ENCODE measurements around the gene ITCH. TPM values are rescaled to one million over a fixed set of nuclear protein-coding genes. Genes with fewer than 3 reads are reported as not detected.
A peak's percentile ranks its signal among the peaks of the same experiment; 100 is the strongest.
"Not testable (repeated sequence)": the region's sequence is repeated elsewhere in the genome, so short reads cannot be mapped to it uniquely, and the experiment has no call there.

The ITCH gene
- total RNA-seq, 1 donor from 2014 or later: 113 TPM

GRCh38 chr20:34343458-34344211, 19.4 kb upstream of the ITCH start:
- DNase-seq (ENCODE audit: low read depth): no peak

DNA sequence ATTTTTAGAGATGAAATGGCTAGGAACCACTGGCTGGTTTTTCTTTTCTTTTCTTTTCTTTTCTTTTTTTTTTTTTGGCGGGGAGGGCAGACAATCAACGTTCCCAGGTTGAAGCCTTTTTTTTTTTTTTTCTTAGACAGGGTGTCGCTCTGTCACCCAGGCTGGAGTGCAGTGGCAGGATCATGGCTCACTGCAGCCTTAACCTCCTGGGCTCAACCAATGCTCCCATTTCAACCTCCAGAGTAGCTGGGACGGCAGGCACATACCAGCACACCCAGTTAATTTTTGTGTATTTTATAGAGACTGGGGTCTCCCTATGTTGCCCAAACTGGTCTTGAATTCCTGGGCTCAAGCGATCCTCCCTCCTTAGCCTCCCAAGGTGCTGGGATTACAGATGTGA, 18.8 kb upstream of the ITCH start:
- no peak for DNase-seq (ENCODE audit: low read depth)

DNA sequence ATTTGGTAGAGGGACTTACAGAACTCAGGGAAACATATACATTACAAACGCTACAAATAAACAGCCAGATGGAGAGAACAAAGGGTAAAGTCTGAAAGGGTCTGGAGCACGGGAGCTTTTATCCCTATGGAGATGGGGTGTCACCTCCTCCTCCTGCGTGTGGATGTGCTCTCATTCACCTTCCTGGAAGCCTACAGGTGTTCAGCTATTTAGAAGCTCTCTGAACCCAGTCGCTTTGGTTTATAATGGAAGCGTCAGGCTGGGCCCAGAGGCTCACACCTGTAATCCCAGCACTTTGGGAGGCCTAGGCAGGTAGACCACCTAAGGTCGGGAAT, 17.7 kb upstream of the ITCH start:
- DNase-seq (ENCODE audit: low read depth): no peak

DNA sequence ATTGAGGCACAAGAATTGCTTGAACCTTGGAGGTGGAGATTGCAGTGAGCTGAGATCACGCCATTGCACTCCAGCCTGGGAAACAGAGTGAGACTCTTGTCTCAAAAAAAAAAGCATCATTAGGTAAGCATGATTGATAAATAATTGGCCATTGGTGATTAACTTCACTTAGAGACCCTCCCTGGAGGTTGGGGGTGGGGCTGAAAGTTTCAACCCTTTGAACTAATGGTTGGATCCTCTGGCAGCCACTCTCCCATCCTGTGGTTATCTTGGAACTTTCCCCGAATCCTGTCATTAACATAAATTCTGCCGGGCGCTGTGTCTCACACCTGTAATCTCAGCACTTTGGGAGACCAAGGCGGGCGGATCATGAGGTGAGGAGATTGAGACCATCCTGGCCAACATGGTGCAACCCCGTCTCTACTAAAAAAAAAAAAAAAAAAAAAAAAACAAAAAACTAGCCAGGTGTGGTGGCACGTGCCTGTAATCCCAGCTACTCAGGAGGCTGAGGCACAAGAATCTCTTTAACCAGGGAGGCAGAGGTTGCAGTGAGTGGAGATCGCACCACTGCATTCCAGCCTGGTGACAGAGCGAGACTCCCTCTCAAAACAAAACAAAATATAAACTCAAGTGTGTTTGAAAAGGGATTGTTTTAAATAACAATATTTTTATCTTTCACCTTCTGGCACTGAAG, 17.1 kb upstream of the ITCH start:
- peak; percentile 27 for DNase-seq (ENCODE audit: low read depth)

GRCh38 chr20:34346533-34346865, 16.6 kb upstream of the ITCH start:
- not testable (repeated sequence) for DNase-seq (ENCODE audit: low read depth)

DNA sequence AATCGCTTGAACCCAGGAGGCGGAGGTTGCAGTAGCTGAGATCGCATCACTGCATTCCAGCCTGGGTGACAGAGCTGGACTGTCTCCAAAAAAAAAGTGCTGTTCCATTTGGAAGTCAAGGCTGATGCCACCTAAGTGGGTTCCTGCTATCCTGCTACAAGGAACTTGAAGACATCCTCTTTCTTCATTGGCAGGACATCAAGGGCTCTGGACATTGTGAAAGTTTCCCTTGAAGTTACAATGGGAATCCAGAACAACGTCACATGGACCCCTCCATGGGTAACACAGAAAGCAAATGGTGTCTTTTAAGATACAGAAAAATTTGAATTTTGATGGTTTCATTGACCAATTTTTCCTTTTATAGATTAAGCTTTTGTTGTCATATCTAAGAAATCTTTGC, 15.5 kb upstream of the ITCH start:
- no peak for DNase-seq (ENCODE audit: low read depth)

GRCh38 chr20:34350095-34350494, 13.0 kb upstream of the ITCH start:
- no peak for DNase-seq (ENCODE audit: low read depth)

DNA sequence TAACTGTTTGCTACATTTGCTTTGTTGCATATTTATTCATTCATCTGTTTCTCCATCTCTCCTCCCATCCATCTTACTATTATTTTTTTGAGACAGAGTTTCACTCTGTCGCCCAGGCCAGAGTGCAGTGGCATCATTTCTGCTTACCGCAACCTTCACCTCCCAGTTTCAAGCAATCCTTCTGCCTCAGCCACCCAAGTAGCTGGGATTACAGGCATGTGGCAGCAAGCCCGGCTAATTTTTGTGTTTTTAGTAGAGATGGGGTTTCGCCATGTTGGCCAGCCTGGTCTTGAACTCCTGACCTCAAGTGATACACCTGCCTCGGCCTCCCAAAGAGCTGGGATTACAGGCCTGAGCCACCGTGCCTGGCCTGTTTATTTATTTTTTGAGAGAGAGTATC, 9.6 kb upstream of the ITCH start:
- DNase-seq (ENCODE audit: low read depth): not testable (repeated sequence)

- DNase-seq (ENCODE audit: low read depth): no peak
These were observed 7.6 kb upstream of the ITCH start for GRCh38 chr20:34355427-34355826.

DNA sequence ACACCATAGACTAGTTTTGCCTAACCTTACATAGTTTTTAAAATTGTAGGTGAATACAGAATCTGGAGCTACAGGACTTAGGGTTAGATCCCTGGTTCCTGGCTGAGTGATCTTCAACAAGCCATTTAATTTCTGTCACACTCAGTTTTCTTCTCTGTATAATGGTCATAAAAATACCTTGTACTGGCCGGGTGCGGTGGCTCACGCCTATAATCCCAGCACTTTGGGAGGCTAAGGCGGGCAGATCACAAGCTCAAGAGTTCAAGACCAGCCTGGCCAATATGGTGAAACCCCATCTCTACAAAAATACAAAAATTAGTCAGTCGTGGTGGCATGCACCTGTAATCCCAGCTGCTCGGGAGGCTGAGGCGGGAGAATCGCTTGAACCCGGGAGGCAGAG, 3.3 kb upstream of the ITCH start:
- not testable (repeated sequence) for DNase-seq (ENCODE audit: low read depth)

GRCh38 chr20:34362502-34363061, 491 bp upstream of the ITCH start:
- no peak for DNase-seq (ENCODE audit: low read depth)

DNA sequence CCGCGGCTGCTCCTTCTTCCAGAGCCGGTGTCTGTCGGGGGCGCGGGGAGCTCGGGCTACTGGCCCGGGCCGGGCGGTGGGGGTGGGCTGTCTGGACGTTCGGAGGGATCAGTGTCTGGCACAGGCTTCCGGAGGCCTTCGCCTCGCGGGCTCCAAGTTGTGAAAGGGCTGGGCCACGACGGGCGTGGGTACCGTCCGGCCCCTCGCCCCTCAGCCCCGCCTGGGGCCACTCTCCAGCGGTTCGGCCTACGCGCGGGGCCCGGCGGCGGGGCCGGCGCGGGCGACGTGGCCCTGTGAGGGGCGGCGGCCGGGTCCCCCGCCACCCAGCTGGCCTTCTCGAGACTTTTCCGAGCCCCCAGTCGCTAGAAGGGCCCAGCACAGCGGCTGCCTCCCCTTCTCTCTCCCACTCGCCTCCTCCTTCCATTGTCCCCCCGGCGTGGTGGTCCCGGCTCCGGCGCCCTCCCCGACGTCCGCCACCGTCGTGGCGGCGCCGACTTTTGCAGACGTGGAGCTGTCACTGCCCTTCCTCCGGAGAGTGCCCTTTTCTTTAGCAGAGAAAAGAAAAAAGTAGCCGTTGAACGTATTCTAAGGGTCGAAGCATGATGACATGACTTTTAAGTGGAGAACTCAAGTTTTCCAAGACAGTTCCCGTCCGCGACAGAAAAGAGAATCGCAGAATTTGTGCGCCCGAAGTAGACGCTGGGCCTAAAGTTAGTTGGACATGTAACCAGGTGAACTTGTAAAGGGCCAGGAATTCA, 571 bp downstream of the ITCH start:
- DNase-seq (ENCODE audit: low read depth): no peak

- DNase-seq (ENCODE audit: low read depth): no peak
These were observed 1.1 kb downstream of the ITCH start for GRCh38 chr20:34364223-34364506.

- no peak for DNase-seq (ENCODE audit: low read depth)
These were observed 2.7 kb downstream of the ITCH start for GRCh38 chr20:34365765-34366213.

GRCh38 chr20:34367155-34367554, 4.1 kb downstream of the ITCH start:
- no peak for DNase-seq (ENCODE audit: low read depth)

DNA sequence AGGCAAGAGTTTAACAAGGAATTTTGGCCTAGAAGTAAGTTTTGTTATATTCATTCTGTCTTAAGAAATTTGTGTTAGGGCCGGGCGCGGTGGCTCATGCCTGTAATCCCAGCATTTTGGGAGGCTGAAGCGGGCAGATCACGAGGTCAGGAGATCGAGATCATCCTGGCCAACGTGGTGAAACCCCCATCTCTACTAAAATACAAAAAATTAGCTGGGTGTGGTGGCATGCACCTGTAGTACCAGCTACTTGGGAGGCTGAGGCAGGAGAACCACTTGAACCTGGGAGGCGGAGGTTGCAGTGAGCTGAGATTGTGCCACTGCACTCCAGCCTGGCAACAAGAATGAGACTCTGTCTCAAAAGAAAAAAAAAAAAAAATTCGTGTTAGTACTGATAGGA, 4.8 kb downstream of the ITCH start:
- not testable (repeated sequence) for DNase-seq (ENCODE audit: low read depth)

GRCh38 chr20:34368547-34368946, 5.5 kb downstream of the ITCH start:
- DNase-seq (ENCODE audit: low read depth): no peak

- no peak for DNase-seq (ENCODE audit: low read depth)
These were observed 6.2 kb downstream of the ITCH start for GRCh38 chr20:34369265-34369664.

GRCh38 chr20:34370062-34370461, 7.0 kb downstream of the ITCH start:
- DNase-seq (ENCODE audit: low read depth): no peak

DNA sequence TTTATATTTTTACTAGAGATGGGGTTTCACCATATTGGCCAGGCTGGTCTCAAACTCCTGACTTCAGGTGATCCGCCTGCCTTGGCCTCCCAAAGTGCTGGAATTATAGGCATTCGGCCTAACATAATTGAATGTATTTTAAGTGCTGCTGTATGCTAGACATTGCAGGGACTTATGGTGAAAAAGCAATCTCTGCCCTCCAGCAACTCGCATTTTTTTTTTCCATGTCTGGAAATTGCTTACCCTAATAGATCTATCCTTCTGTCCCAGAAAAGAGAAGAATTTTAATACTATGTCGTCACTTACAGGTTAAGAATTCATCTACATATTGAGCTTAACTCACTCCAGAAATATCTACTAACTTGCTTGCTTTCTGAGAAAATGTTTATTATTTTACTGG, 10.4 kb downstream of the ITCH start:
- no peak for DNase-seq (ENCODE audit: low read depth)

- DNase-seq (ENCODE audit: low read depth): no peak
These were observed 11.2 kb downstream of the ITCH start for GRCh38 chr20:34374209-34374760.

- DNase-seq (ENCODE audit: low read depth): peak; percentile 84
These were observed 12.9 kb downstream of the ITCH start for GRCh38 chr20:34375977-34376430.

All from renal cortical epithelial cell (primary cell).